DND-41 (cell line): ENCODE measurements around the gene MAGI1.

Source experiments
- ATAC-seq: fragments of 200-7000 bp; cut with Tn5 transposase; 3 replicates; pipeline ENCODE4 v1.9.1; 2021; ENCODE audit warnings: low read depth; ENCODE audit not compliant: insufficient read depth
- DNase-seq: peaks from one replicate; pipeline ENCODE4 v3.0.0-alpha.2; 2020
- H2AFZ ChIP-seq: 2 replicates; pipeline ENCODE4 v1.6.0; 2012; ENCODE audit warnings: low read depth, low read length
- H3K27ac ChIP-seq: 2 replicates; pipeline ENCODE4 v1.5.1; 2012; ENCODE audit warnings: low read length, inconsistent platforms
- H3K27me3 ChIP-seq: fragments of 200-600 bp; sonication (generic); 2 replicates; pipeline ENCODE4 v1.6.0; 2012; ENCODE audit warnings: low read length, mild to moderate bottlenecking, inconsistent platforms; ENCODE audit not compliant: insufficient read depth, poor library complexity
- H3K36me3 ChIP-seq: 2 replicates; pipeline ENCODE4 v1.5.1; 2012; ENCODE audit warnings: low read length, inconsistent platforms; ENCODE audit not compliant: insufficient read depth
- H3K4me1 ChIP-seq: 2 replicates; pipeline ENCODE4 v1.5.1; 2012; ENCODE audit warnings: mild to moderate bottlenecking, low read length; ENCODE audit not compliant: insufficient read depth
- H3K4me2 ChIP-seq: 2 replicates; pipeline ENCODE4 v1.6.0; 2012; ENCODE audit warnings: mild to moderate bottlenecking, moderate library complexity, low read length, inconsistent platforms; ENCODE audit not compliant: insufficient read depth
- H3K4me3 ChIP-seq, 2 experiments: fragments of 200-600 bp in 1 of 2; shearing (Covaris generic) in 1 of 2; 2 replicates each; pipeline ENCODE4 v1.5.1; 2012 to 2016; ENCODE audit warnings: inconsistent platforms in 2 of 2, low read length in 2 of 2, mild to moderate bottlenecking in 2 of 2, low read depth in 1 of 2, moderate library complexity in 1 of 2
- H3K79me2 ChIP-seq: 2 replicates; pipeline ENCODE4 v1.6.0; 2012; ENCODE audit warnings: low read length, inconsistent platforms; ENCODE audit not compliant: insufficient read depth
- H3K9ac ChIP-seq: 2 replicates; pipeline ENCODE4 v1.6.0; 2012; ENCODE audit warnings: low read depth, mild to moderate bottlenecking, inconsistent platforms, low read length, moderate library complexity
- H3K9me3 ChIP-seq: 2 replicates; pipeline ENCODE4 v1.5.1; 2012; ENCODE audit warnings: low read length, moderate library complexity, mild to moderate bottlenecking, inconsistent platforms; ENCODE audit not compliant: insufficient read depth, severe bottlenecking
- H4K20me1 ChIP-seq: 2 replicates; pipeline ENCODE4 v1.6.0; 2012; ENCODE audit warnings: low read length; ENCODE audit not compliant: insufficient read depth
- CTCF ChIP-seq: IDR thresholded peaks from 2 replicates; pipeline ENCODE4 v1.5.1; 2012; ENCODE audit warnings: borderline replicate concordance, low read length, moderate library complexity, mild to moderate bottlenecking; ENCODE audit not compliant: poor library complexity, severe bottlenecking; ENCODE audit errors: extremely low read depth
- EZH2 ChIP-seq: IDR thresholded peaks from 3 replicates; pipeline ENCODE4 v1.6.1; 2012; ENCODE audit warnings: borderline replicate concordance, low read depth, mild to moderate bottlenecking, moderate library complexity, low read length, inconsistent platforms; ENCODE audit not compliant: severe bottlenecking

Gene MAGI1

GRCh38 chr3:65478551-65479500 lies 559.9 kb downstream of the MAGI1 start:
- H3K4me3 ChIP-seq, result no peak overlapping the region
- H3K9ac ChIP-seq, result no peak overlapping the region
- TF ChIP-seq CTCF, result no peak
- no peak for TF ChIP-seq EZH2
- H3K79me2 ChIP-seq, result no peaks in the 10 kb centered on the region
- H3K4me1 ChIP-seq, result no peaks in the 10 kb centered on the region
- H3K9me3 ChIP-seq, result no peaks in the 10 kb centered on the region
- no peaks in the 10 kb centered on the region for H3K36me3 ChIP-seq
- ATAC-seq (no peak), DNase-seq (no peak)
- no peak overlapping the region for H3K27ac ChIP-seq
- no peak overlapping the region for H3K4me2 ChIP-seq
- no peaks in the 10 kb centered on the region for H4K20me1 ChIP-seq
- no peak overlapping the region for H2AFZ ChIP-seq
- H3K27me3 ChIP-seq, result no peaks in the 10 kb centered on the region

GRCh38 chr3:65473736-65474135 lies 565.0 kb downstream of the MAGI1 start:
- no peaks in the 10 kb centered on the region for H3K36me3 ChIP-seq
- H3K9me3 ChIP-seq, result no peaks in the 10 kb centered on the region
- no peaks in the 10 kb centered on the region for H3K79me2 ChIP-seq
- H3K4me3 ChIP-seq, result no peak overlapping the region
- ATAC-seq (no peak), DNase-seq (no peak)
- TF ChIP-seq CTCF (no peak), EZH2 (no peak)
- H2AFZ ChIP-seq, result no peak overlapping the region
- no peak overlapping the region for H3K27ac ChIP-seq
- H4K20me1 ChIP-seq, result no peaks in the 10 kb centered on the region
- H3K4me1 ChIP-seq, result no peaks in the 10 kb centered on the region
- H3K27me3 ChIP-seq, result no peaks in the 10 kb centered on the region
- no peak overlapping the region for H3K9ac ChIP-seq
- no peak overlapping the region for H3K4me2 ChIP-seq

- Histone ChIP-seq H3K9me3 (no peaks in the 10 kb centered on the region), H4K20me1 (no peaks in the 10 kb centered on the region), H3K79me2 (no peaks in the 10 kb centered on the region), H3K27ac (no peak overlapping the region), H3K36me3 (no peaks in the 10 kb centered on the region), H3K27me3 (no peaks in the 10 kb centered on the region), H3K4me1 (no peaks in the 10 kb centered on the region), H2AFZ (no peak overlapping the region), H3K4me2 (no peak overlapping the region), H3K4me3 (no peak overlapping the region), H3K9ac (no peak overlapping the region)
- DNase-seq (no peak), ATAC-seq (no peak)
- TF ChIP-seq CTCF (no peak), EZH2 (no peak)
Measured at GRCh38 chr3:65472501-65472900, 566.2 kb downstream of the MAGI1 start.
